ENCODE measurements around the gene KCND3.

DNA sequence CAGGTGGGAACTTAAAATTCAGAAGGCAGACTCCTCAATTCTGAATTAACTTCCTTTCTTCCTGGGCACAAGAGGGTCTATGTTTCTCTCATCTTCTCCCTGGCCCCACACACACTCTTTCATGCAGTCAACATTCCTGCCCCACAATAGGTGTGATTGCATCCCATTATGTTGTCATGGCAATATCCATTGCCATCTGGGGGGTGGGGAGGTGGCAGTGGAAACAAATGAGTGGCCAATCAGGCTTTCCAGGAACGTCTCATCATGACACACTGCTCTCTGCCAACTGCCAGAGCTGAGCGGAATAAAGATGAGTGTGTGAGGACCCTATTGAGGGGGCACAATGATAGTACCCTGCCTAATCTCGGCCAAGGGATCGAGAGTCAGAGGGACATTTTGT lies 80.4 kb downstream of the KCND3 start:
- TF ChIP-seq, protein P1, sequence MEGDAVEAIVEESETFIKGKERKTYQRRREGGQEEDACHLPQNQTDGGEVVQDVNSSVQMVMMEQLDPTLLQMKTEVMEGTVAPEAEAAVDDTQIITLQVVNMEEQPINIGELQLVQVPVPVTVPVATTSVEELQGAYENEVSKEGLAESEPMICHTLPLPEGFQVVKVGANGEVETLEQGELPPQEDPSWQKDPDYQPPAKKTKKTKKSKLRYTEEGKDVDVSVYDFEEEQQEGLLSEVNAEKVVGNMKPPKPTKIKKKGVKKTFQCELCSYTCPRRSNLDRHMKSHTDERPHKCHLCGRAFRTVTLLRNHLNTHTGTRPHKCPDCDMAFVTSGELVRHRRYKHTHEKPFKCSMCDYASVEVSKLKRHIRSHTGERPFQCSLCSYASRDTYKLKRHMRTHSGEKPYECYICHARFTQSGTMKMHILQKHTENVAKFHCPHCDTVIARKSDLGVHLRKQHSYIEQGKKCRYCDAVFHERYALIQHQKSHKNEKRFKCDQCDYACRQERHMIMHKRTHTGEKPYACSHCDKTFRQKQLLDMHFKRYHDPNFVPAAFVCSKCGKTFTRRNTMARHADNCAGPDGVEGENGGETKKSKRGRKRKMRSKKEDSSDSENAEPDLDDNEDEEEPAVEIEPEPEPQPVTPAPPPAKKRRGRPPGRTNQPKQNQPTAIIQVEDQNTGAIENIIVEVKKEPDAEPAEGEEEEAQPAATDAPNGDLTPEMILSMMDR (conservative IDR thresholded peaks at IDR 0.05; ENCODE audit: low read length), result no peak
- TF ChIP-seq EZH2phosphoT487 (IDR thresholded peaks at IDR 0.05; ENCODE audit: borderline replicate concordance), result no peak
